HL-60/S4 treated with retinoic acid at 250 ng/mL for 4 days and 3 days (cell line): ENCODE measurements around the gene ABCG1.

Source experiments
- in situ Hi-C: fragments of 300-500 bp; cut with MboI; formaldehyde crosslinking; loops from 2 replicates; pipeline ENCODE4 v1.7.0; 2022; ENCODE audit warnings: low sequenced_read_pairs

The ABCG1 gene

GRCh38 chr21:42250422-42251403, 31.8 kb downstream of the ABCG1 start:
- in situ Hi-C loops, result loop anchor here (10.0 kb wide), 1 partner anchor 96 kb away; no protein-coding TSS in a partner anchor

GRCh38 chr21:42251654-42252324, 32.8 kb downstream of the ABCG1 start:
- in situ Hi-C loops, result loop anchor here (10.0 kb wide), 1 partner anchor 97 kb away; no protein-coding TSS in a partner anchor

GRCh38 chr21:42252325-42252654, 33.4 kb downstream of the ABCG1 start:
- in situ Hi-C loops, result loop anchor here (10.0 kb wide), 1 partner anchor 97 kb away; no protein-coding TSS in a partner anchor

- in situ Hi-C loops, result loop anchor here (10.0 kb wide), 1 partner anchor 98 kb away; no protein-coding TSS in a partner anchor
These were observed 33.9 kb downstream of the ABCG1 start for GRCh38 chr21:42252778-42253340.

GRCh38 chr21:42253466-42253865, 34.5 kb downstream of the ABCG1 start:
- in situ Hi-C loops, result loop anchor here (10.0 kb wide), 1 partner anchor 99 kb away; no protein-coding TSS in a partner anchor

- in situ Hi-C loops, result loop anchor here (10.0 kb wide), 1 partner anchor 99 kb away; no protein-coding TSS in a partner anchor
These were observed 35.1 kb downstream of the ABCG1 start for GRCh38 chr21:42254083-42254482.

- in situ Hi-C loops, result loop anchor here (10.0 kb wide), 1 partner anchor 100 kb away; no protein-coding TSS in a partner anchor
These were observed 36.0 kb downstream of the ABCG1 start for GRCh38 chr21:42254651-42255601.

- in situ Hi-C loops, result loop anchor here (10.0 kb wide), 1 partner anchor 101 kb away; no protein-coding TSS in a partner anchor
These were observed 36.9 kb downstream of the ABCG1 start for GRCh38 chr21:42255825-42256224.

- in situ Hi-C loops, result loop anchor here (10.0 kb wide), 1 partner anchor 102 kb away; no protein-coding TSS in a partner anchor
These were observed 37.4 kb downstream of the ABCG1 start for GRCh38 chr21:42256316-42256715.

- in situ Hi-C loops, result loop anchor here (10.0 kb wide), 1 partner anchor 102 kb away; no protein-coding TSS in a partner anchor
These were observed 38.3 kb downstream of the ABCG1 start for GRCh38 chr21:42257091-42257765.

GRCh38 chr21:42258150-42258884, 39.4 kb downstream of the ABCG1 start:
- in situ Hi-C loops, result loop anchor here (10.0 kb wide), 1 partner anchor 104 kb away; no protein-coding TSS in a partner anchor

- in situ Hi-C loops, result loop anchor here (10.0 kb wide), 1 partner anchor 104 kb away; no protein-coding TSS in a partner anchor
These were observed 40.0 kb downstream of the ABCG1 start for GRCh38 chr21:42258885-42259407.

GRCh38 chr21:42260121-42260520, 41.2 kb downstream of the ABCG1 start:
- in situ Hi-C loops, result no loop called here

GRCh38 chr21:42261829-42262200, 42.9 kb downstream of the ABCG1 start:
- in situ Hi-C loops, result no loop called here

GRCh38 chr21:42262831-42263231, 43.9 kb downstream of the ABCG1 start:
- in situ Hi-C loops, result no loop called here

- in situ Hi-C loops, result no loop called here
These were observed 44.7 kb downstream of the ABCG1 start for GRCh38 chr21:42263591-42264131.

GRCh38 chr21:42264245-42265195, 45.6 kb downstream of the ABCG1 start:
- in situ Hi-C loops, result no loop called here
